HG03103 (cell line): Measurements from ENCODE around the gene SH3RF3.

Experiments used
- ATAC-seq: cut with Tn5 transposase; IDR thresholded peaks from one replicate; pipeline ENCODE4 v1.9.1; 2021; ENCODE audit warnings: low read depth; ENCODE audit not compliant: unreplicated experiment

Gene SH3RF3

DNA sequence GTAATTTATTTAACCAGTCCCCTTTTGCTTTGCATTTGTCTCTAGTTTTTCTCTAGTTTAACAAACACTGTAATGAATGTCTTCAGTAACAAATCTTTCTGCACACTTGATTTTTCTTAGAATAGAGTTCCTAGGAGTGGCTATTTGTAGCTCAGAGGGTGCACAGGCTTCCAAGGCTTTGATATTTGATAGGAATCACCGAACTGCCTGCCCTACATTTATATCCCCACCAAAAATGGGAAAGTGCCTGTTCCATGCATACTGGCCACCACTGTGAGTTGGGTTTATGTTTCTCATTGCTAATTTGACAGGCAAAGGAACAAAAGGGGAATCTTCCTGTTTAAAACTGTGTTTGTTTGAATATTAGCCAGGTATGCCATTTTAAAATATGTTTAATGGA, 238.7 kb downstream of the SH3RF3 start:
- no peak for ATAC-seq

- no peak for ATAC-seq
Observed at GRCh38 chr2:109368798-109369197, 239.8 kb downstream of the SH3RF3 start.

DNA sequence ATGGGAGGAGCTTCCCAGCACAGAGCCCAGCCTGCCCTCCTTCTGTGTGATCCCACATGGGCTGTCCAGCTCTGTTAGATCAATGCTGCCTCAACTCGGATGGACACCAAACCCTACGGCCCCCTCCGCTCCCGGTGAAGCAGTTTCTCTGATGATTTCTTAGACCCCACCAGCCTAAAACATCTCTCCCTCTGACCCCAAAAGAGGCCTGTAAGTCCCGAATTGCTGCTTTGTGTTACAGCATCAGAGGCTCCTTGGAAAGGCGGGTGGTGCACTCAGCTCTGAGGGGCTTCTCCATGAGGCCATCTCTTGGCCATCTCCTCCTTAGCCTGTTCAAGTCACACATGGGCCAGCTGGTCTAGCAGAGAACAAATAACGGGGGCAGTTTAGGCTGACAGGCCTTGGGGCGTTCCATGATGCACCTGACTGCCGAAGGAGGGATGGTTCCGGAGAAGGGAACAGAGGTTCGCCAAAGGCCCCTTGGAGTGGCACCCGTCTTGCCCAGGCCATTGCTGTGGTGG, 240.7 kb downstream of the SH3RF3 start:
- ATAC-seq = no peak

- ATAC-seq = no peak
Observed at GRCh38 chr2:109370399-109371035, 241.5 kb downstream of the SH3RF3 start.

DNA sequence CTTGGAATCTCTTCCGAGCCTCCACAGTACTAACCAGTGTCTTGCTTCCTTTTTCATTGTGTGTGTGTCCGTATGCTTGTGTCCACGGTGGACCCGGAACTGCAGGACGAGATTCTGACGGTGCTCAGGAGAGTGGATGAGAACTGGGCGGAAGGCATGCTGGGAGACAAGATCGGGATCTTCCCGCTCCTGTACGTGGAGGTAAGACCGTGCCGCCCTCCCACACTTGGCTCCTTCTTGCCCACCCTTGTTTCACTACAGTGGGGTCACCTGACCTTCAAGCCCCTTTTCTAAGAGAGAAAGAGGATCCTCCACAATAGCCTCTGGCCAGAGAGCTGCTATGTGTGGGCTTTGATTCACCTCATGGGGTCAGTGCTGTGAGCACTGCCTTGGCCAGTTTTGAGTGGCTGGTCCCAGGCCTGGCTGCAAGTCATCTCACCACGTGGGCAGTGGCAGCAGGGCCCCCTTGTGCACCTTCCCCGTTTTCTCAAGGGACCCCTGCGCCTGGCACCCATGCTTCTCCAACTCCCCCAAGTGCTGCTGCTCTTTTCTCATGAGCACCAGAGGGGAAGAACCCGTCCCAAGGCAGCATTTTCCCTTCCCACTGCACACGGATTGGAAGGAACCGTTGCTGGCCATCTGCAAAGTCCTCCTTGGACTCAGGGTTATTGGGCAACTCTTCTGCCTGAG, 242.6 kb downstream of the SH3RF3 start:
- no peak for ATAC-seq

GRCh38 chr2:109372171-109372568, 243.2 kb downstream of the SH3RF3 start:
- no peak for ATAC-seq

- ATAC-seq = no peak
Observed at GRCh38 chr2:109372614-109373013, 243.6 kb downstream of the SH3RF3 start.

DNA sequence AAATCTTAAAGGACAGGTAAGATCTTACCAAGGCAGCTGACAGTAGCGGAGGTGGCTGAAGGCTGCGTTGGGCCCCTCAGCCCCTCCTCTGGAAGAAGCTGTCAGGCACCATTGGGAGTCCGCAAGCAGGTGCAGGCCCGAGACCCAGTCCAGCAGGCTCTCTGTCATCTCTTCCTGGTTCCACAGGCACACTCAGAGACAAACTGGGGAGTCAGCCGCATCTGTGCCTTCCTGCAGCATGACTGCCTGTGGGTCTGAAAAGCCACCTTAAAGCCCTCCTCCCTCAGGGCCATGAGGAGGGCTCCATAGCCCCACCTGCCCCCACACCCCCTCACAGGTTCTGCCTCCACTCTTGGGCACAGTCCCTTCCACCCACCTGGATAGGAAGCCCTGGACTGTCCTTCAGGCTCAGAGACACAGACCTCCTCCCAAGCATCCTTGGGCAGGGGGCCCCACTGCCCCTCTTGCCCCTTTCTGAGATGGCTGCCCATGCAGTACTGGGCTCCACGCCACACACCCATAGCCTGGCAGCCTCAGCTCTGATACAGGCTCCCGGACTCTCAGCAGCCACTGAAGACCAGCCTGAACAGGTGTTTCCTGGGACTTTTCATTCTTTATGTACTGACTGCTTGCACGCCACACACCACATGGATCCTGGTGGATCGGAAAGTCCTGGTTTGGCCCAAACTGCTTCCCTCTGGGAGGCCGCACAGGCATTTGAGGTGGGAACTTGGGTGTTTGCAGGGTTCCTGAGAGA, 245.0 kb downstream of the SH3RF3 start:
- no peak for ATAC-seq

- ATAC-seq = no peak
Observed at GRCh38 chr2:109374548-109375130, 245.6 kb downstream of the SH3RF3 start.

DNA sequence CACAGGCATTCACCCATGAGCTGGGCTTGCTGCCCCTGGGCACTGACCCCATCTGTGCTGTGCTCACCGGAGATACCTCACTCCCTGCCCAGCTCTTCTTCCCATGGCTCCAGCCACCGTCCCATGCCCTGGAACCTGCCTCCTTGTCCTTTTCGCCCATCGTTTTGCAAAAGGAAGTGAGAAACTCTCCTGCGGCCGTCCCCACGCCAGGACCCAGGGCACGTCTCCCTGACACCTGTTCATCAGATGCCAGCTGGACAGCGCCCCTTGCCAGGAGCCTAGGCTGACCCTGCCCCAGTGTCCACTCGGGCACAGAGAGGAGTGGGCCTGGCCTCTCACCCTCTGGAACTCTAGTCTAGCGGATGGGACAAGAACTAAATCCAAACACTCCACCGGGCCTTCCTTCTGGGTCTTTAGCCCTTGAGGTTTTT, 246.1 kb downstream of the SH3RF3 start:
- ATAC-seq = no peak

GRCh38 chr2:109375656-109376055, 246.7 kb downstream of the SH3RF3 start:
- ATAC-seq = no peak

GRCh38 chr2:109376115-109376514, 247.1 kb downstream of the SH3RF3 start:
- no peak for ATAC-seq

DNA sequence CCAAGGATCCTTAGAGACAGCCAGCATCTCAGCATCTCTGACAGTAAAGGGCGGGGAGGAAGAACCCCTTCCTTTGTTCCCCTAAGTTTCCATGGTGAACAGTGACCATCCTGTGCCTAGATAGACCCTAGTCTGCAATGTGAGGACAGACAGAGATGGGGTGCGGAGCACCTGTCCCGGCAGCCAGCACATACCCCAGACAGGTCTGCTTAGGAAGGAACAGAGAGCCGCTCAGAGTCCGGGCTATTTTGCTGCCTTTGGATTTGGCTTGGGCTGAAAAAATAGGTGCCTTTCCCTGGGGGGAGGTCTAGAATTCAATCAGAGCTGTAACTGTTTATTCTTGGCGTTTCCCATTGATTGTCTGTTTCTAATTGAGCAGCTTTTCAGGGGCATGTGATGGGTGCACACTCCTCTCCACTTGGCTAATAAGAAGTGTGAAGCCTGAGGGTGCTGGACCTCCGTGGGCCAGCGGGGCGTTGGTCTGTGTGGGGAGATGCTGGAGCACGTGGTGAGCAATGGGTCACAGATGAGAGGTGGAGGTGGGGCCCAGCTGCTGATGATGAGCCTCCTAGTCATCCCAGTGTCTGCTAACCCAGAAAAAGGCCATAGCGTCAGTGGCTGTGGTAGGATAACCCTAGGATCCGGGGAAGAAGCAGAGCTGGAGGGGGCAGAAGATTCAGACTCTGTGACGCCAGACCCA, 247.9 kb downstream of the SH3RF3 start:
- no peak for ATAC-seq

- ATAC-seq = no peak
Observed at GRCh38 chr2:109377976-109378375, 249.0 kb downstream of the SH3RF3 start.

- no peak for ATAC-seq
Observed at GRCh38 chr2:109378682-109379081, 249.7 kb downstream of the SH3RF3 start.

- ATAC-seq = no peak
Observed at GRCh38 chr2:109379507-109379906, 250.5 kb downstream of the SH3RF3 start.

GRCh38 chr2:109380502-109381326, 251.7 kb downstream of the SH3RF3 start:
- no peak for ATAC-seq

GRCh38 chr2:109381327-109381820, 252.4 kb downstream of the SH3RF3 start:
- ATAC-seq = no peak

DNA sequence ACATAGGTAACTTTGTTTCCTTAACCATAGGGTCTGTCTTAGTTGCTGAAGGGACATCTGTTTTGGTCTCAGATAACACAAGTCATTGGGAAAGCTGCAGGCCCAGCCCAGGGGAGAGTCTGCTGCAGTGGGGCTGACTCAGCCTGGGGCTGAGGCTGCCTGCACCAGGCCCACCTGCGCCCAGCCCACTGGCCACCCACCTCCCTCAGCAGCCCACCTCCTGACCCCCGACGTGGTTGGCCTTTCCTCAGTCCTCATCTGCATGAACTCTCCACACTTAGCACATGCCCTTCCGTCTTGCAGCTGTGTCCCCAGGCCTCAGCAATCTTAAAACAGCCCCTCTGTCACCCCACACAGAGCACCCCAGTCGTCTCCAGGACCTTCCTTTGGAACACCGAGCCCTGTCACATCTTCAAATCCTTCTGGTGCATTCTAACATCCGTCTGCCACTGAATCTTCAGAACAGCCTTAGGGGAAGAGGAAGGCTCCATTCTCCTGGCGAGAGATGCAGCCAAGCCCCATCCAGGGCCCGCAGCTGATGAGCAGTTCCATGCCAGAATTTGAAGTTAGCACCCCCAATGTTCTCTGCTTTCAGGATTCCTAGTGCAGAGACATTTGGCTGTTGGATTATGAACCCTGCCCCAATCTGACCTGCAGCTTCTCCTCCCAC, 253.4 kb downstream of the SH3RF3 start:
- ATAC-seq = no peak
